ENCODE results near the gene PAFAH2. TPM values are rescaled to one million over a fixed set of nuclear protein-coding genes. Genes with fewer than 3 reads are reported as not detected.

The PAFAH2 gene
- total RNA-seq, 1 donor from 2014 or later, result 22.6 TPM

DNA sequence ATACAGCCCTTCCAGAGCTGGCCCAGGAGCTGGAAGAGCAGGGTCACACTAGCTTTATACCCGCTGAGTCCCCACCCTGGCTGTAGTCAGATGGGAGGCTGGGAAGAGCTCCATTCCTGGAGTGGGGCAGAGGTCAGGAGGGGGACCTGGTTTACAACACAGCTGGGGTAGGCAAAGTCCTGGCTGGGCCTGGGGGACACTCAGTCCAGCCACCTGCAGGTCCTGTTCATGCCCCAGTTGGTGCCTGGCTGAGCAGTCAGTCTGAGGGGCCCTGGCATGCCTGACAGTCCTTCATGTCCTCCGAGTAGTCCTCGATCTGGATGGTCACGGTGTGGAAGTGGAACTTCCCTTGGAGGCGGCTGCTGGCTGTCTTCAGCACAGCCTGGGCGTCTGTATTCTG lies 41.0 kb upstream of the PAFAH2 start:
- peaks cover 8% of the 10 kb centered on the region for H3K4me1 ChIP-seq
- H3K36me3 ChIP-seq, result no peaks in the 10 kb centered on the region
- no peaks in the 10 kb centered on the region for H3K9me3 ChIP-seq
- intact Hi-C loops (cut with DNase I), result no loop called here
- no peak overlapping the region for H3K27ac ChIP-seq
- H3K4me3 ChIP-seq, result no peak overlapping the region
- DNase-seq, result no peak
- peaks cover 14% of the 10 kb centered on the region for H3K27me3 ChIP-seq
- TF ChIP-seq, protein P1, sequence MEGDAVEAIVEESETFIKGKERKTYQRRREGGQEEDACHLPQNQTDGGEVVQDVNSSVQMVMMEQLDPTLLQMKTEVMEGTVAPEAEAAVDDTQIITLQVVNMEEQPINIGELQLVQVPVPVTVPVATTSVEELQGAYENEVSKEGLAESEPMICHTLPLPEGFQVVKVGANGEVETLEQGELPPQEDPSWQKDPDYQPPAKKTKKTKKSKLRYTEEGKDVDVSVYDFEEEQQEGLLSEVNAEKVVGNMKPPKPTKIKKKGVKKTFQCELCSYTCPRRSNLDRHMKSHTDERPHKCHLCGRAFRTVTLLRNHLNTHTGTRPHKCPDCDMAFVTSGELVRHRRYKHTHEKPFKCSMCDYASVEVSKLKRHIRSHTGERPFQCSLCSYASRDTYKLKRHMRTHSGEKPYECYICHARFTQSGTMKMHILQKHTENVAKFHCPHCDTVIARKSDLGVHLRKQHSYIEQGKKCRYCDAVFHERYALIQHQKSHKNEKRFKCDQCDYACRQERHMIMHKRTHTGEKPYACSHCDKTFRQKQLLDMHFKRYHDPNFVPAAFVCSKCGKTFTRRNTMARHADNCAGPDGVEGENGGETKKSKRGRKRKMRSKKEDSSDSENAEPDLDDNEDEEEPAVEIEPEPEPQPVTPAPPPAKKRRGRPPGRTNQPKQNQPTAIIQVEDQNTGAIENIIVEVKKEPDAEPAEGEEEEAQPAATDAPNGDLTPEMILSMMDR (IDR thresholded peaks at IDR 0.05), result no peak
- ATAC-seq, result no peak

DNA sequence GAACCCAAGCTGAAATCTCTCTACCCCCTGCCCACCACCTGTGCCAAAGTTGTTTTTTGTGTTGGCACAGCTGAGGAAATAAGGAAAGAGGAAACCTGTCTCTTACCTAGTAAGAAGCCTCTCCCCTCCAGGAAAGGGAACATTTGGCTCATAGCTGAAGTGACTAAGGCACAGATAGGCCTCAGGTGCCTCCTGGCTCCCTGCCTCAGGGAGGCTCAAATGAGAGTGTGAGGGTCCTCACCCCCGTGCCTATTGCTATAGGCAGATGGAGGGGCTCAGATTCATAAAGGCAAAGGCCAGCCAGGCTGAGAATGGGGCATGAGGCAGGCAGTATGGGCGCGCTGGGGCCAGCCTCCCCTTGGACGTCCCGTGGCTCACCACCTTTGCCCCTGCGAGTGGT lies 40.6 kb upstream of the PAFAH2 start:
- TF ChIP-seq, protein P1 (IDR thresholded peaks at IDR 0.05), result no peak
- peaks cover 13% of the 10 kb centered on the region for H3K27me3 ChIP-seq
- intact Hi-C loops (cut with DNase I), result no loop called here
- H3K36me3 ChIP-seq, result no peaks in the 10 kb centered on the region
- no peak overlapping the region for H3K4me3 ChIP-seq
- no peaks in the 10 kb centered on the region for H3K9me3 ChIP-seq
- no peak overlapping the region for H3K27ac ChIP-seq
- H3K4me1 ChIP-seq, result peaks cover 8% of the 10 kb centered on the region
- DNase-seq, result no peak
- no peak for ATAC-seq

DNA sequence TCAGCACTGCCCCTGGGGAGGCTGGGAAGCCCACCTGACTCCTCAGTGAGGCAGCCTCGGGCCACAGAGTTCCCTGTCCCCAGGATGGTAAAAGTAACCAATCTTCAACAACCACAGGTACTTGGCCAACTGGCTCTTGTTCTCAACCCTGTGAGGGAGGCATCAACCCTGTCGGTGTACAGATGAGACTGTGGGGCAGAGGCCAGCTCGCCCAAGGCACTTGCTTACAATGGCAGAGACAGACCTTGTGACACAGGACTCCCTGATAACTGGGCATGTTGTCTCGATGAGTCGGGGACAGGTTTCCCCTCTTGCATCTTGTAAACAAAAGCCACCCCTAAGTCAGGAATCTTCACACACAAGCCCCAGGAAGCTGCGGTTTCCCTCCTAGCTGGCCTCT lies 40.0 kb upstream of the PAFAH2 start:
- Histone ChIP-seq H3K36me3 (no peaks in the 10 kb centered on the region), H3K4me1 (peaks cover 8% of the 10 kb centered on the region), H3K27ac (no peak overlapping the region), H3K4me3 (no peak overlapping the region), H3K27me3 (peaks cover 8% of the 10 kb centered on the region), H3K9me3 (no peaks in the 10 kb centered on the region)
- DNase-seq (no peak), ATAC-seq (no peak)
- intact Hi-C loops (cut with DNase I), result no loop called here
- TF ChIP-seq, protein P1 (IDR thresholded peaks at IDR 0.05), result no peak

DNA sequence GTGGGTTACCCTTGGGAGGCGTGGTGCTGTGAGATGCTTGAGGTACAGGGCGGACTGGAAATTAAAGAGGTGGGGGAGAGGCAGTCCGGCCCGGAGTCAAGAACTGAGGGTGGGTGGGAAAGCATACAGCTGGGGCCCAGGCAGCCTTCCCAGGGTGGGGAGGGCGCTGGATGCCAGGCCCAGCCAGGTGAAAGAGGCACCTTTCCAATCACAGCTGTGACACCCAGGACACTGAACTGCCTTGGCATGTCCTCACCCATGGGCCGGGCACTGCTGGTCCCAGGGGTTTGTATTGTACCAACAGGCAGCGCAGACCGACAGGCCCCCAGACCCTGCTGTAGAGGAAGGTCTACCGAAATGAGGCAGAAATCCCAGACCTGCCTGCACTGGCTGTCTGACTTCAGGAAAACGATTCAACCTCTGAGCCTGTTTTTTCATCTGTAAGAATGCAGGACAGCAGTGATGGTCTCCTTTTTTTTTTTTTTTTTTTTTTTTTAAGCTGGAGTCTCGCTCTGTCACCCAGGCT lies 39.0 kb upstream of the PAFAH2 start:
- Histone ChIP-seq H3K36me3 (no peaks in the 10 kb centered on the region), H3K27me3 (no peaks in the 10 kb centered on the region), H3K4me1 (peaks cover 8% of the 10 kb centered on the region), H3K27ac (no peak overlapping the region), H3K9me3 (no peaks in the 10 kb centered on the region), H3K4me3 (no peak overlapping the region)
- intact Hi-C loops (cut with DNase I), result no loop called here
- TF ChIP-seq, protein P1 (IDR thresholded peaks at IDR 0.05), result no peak
- no peak for DNase-seq
- no peak for ATAC-seq

DNA sequence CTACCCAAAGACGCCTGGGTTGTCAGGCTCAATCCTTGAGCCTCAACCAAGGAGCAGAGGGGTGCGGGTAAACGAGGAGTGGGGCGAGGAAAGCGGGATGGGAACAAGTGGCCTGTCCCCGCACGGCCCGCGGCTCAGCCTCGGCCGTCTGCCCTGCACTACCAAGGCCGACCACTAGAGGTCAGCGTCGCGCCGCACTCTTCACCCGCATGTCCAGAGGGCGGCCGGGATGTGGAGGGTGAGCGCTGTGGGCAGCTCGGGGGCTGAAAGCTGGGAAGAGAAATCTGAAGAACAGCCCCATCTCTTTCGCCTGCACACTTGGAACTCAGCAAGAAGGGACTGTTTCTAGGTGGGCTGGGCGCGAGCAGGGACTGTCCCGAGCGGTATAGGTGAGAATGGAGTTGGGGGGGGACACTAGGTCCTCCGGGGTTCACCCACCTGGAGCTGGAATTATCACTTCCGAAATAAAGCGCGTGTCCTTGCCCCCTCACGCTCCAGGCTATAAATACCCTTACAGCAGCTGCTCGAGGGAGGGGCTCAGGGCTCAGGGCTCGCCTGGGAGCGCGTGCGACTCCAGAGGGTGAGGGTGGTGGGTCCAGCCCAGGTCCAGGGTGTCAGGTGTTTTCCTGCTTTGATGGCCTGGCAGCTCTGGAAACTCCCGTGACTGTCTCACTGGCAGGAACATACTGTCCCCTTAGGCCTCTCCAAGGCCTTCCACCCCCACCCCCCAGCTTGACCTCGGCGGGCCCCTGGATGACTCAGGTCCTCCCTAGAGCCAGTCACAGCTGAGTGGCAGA lies 38.3 kb upstream of the PAFAH2 start:
- H3K4me3 ChIP-seq, result peak overlapping the region; percentile 79
- ATAC-seq, result peak; percentile 94
- TF ChIP-seq, protein P1 (IDR thresholded peaks at IDR 0.05), result peak; percentile 99
- intact Hi-C loops (cut with DNase I), result no loop called here
- peak; percentile 91 for DNase-seq
- H3K36me3 ChIP-seq, result no peaks in the 10 kb centered on the region
- H3K4me1 ChIP-seq, result peaks cover 8% of the 10 kb centered on the region
- H3K27ac ChIP-seq, result peak overlapping the region; percentile 18
- H3K27me3 ChIP-seq, result no peaks in the 10 kb centered on the region
- no peaks in the 10 kb centered on the region for H3K9me3 ChIP-seq

Measured in upper lobe of right lung (tissue), 1 donor.